HuH-7.5 (cell line): ENCODE data around the gene ST7.

Experiments used
- DNase-seq: peaks from one replicate; pipeline ENCODE4 v3.0.0; 2011; ENCODE audit warnings: low spot score

The ST7 gene

DNA sequence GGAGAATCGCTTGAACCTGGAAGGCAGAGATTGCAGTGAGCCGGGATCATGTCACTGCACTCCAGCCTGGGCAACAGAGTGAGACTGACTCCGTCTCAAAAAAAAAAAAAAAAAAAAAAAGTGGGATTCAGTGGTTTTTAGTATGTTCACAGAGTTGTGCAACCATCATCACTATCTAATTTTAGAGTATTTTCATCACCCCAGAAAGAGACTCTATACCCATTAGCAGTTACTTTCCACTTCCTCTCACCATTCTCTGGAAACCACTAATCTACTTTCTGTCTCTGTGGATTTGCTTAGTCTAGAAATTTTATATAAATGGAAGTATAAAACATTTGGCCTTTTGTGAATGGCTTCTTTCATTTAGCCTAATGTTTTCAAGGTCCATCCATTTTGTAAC is 113.4 kb downstream of the ST7 start:
- DNase-seq: no peak

DNA sequence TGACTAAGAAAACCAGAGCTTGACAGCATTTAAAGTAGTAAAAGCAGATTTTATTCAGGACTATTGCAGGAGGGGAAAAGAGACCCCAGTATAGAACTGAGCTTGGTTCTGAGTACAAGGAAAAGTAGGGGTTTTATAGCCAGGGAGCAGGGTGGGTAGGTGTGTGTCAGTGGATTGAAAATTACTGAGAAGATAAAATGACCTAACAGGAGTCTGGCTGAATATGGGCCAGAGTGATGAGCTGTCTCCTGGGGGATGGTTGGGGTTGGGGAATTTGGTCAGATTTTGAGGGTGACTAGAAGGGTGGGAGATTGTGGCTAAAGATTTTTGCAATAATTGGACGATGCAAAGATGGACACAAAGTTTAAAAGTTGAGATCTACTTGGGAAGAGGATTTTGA is 114.0 kb downstream of the ST7 start:
- no peak for DNase-seq

DNA sequence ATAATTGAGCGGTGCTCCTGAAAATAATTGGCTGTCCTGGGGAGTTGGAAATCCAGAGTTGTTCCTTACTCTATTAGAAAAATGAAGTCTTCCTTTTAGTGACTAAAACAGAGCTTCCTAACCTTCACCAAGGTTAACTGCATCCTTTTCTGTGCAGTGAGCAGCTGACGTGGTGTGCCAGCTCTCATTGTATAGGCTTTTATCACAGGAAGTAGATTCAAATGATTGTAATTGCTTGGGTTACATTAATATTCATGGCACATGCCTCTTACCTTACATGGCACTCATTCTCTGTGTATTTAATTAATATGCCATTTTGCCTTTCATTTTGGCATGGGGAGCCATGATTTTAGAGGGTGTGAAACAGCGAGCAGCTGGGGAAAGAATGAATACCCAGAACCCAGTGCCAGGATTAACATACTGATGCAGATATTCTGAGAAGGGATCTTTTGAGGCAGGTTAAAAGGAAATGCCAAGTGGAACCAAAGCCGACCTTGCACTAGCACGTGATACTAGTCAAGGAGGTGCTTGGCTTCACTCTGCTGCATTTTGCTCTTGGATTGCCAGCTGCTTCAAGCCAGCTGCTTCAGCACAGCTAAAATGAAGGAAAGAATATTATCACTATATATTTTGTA is 115.3 kb downstream of the ST7 start:
- DNase-seq: no peak

DNA sequence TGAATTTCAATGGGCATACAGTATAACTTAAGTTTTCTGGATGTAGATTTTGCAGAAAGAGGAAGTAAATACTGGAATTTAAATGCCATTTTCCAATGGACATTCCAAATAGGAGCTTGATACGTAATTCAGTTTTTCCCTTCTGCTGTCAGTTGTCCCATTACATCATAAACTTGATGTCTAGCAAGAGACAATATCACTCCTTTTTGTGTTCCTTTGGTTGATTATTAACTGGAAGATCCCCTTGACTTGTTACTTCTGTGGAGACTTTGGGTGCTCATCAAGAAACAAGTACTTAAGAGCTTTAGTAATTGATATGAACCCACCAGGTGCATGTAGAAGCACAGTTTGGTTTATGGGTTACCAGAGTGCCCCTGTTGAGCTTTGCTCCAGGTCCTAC is 116.1 kb downstream of the ST7 start:
- DNase-seq: no peak

DNA sequence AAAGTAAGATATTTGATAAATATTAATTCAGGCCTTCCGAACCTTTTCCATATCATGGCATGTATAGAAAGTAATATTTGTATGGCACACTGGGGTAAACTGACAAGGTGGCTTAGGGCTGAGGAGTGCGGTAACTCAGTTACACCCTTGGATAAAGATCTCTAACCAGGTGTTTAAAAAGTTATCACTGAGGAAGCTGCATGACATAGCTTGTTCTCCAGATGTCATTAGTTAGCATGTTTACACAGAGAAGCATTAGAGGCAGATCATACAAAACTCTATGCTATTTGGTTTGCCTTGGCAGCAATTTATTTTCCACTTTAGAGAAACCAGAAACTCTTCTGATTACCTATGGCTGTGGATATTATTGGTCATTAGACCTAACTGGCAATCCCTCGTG is 118.2 kb downstream of the ST7 start:
- no peak for DNase-seq

DNA sequence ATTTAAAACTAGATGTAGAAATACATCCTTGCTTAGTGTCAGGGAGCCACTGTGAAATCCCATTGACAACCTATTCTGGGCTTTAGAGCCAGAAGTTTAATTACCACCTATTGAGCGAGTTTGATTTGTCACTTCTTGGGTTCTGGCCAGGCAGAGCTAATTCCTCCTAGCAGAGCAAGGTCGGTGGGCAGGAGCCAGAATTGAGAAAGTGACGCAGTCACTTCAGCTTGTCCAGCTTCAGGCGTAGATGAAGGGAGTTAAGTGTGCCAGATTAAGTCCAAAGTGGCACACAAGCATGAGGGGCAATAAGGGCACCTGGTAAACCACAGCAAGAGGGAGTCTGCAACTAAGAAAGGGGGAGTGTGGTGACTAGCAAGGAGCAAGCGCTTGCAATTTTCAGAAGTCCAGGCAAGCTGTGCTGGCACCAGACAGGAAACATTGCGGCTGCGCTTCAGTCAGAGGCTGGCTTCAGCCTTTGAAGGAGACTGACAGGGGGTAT is 119.4 kb downstream of the ST7 start:
- no peak for DNase-seq

DNA sequence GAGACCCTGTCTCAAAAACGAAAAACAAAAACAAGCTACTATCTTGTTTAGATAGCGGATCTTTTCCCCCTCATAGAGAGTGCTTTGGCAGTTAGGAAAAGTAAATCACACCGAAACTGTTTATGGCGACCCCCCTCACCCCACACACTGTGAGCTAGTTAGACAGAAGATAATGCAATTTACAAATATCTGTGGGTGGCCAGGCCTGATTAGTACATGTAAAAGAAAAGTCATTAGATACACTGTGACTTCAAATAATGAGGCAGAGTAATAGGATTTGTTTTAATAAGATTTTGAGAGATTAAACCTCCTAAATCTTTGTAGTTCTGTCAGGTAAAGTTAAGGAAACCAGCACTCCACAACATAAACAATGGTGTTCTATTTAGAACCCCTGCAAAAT is 121.1 kb downstream of the ST7 start:
- DNase-seq: no peak

DNA sequence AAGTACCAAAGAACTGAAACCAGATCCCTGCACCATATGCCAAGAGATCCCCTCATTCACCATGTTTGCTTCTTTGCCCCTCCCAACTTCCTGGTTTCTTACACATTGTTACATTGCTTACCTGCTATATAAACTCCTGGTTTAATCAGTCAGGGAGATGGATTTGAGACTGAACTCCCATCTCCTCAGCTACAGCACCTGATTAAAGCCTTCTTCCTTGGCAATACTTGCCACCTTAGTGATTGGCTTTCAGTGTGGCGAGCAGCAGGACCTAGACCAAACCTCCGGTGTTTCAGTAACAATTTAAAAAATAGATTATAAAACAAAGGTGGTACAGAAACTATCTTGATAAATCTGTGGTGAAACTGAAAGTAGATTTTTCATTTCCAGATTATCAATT is 122.6 kb downstream of the ST7 start:
- no peak for DNase-seq

DNA sequence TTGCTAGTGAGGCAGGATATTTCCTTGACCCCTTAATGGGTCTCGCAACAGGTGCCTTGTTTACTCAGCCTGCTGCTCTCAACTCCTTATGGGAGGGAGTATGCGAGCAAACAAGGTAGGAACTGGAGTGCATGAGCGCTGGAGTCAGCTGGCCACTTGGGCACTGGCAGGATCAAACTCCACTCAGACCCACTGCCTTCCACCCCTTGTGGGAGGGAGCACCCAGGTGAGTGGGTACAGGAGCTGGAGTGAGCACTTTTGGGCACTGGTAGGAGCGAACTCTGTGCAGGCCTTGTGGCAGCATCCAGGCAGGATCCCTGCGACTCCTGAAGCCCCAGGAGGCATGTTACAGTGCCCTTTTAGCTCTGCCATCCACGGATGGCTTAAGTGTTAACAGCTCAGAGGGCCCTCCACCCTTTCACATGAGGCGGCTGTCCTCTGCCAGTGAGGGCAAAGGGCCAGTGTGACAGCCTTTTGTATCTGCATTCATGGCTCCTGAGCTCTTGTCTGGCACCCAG is 123.2 kb downstream of the ST7 start:
- DNase-seq: no peak

DNA sequence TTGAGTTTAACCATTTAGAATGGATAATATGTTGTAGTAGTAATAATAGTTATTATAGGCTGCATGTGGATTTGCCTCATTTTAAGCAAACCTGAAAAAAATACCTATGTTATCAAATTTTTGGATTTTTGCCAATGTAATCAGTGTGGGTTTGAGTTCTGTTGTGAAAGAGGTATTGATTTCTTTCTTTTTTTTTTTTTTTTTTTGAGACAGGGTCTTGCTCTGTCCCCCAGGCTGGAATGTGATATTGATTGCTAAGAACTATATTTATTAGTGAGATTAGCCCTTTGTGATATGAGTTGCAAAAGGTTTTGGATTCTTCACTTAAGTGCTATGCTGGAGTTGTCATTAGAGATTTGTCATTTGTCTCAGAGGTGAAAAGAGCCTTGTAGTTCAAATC is 124.4 kb downstream of the ST7 start:
- DNase-seq: peak; percentile 18

DNA sequence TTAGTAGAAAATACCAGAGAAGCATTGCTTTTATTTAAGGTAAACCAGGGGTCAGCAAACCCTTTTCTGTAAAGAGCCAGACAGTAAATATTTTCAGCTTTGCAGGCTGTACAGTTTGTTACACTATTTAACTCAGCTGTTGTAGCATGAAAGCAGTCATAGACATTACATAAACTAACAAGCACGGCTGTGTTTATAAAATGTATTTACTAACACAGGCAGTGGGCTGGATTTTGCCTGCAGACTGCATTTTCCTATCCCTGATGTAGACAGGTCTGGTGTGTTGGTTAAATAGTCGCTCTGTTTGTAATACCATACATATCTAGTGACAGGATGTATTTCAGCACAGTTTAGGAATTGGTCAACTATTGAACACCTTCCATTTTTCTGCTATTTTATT is 129.3 kb downstream of the ST7 start:
- DNase-seq: no peak

DNA sequence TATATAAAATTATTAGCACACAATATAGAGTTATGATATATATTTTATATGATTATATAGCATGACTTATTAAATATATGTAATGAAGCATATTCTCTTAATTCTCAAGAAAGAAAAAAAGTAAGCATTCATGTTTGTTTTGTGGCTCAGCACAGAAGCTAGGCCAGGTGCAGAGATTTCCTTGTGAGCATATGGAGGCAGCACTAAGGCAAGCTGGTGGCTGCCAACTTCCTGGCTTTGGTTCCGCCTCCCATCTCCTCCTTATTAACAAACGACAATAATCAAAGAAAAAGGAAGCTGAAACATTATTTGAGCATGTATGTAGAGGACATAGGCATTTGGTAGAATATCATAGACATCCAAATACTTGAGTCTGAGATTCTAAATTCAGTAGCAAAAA is 130.3 kb downstream of the ST7 start:
- no peak for DNase-seq

DNA sequence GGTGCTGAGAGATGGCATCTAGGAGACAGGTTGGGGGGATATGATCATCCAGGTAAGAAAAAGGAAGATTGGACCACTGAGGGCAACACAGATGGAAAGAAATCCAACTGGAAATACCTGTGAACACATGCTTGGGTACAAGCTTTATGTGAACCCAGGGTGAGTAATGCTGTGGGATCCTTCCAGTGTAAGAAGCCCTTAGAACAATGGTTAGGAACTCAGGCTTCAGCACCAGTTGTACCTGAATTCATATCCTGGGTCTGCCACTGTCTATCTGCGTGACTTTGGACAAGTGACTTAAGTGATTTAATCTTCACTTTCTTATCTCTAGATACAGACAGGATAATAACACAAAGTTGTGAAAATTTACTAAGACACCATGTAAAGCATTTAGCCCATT is 131.0 kb downstream of the ST7 start:
- no peak for DNase-seq

DNA sequence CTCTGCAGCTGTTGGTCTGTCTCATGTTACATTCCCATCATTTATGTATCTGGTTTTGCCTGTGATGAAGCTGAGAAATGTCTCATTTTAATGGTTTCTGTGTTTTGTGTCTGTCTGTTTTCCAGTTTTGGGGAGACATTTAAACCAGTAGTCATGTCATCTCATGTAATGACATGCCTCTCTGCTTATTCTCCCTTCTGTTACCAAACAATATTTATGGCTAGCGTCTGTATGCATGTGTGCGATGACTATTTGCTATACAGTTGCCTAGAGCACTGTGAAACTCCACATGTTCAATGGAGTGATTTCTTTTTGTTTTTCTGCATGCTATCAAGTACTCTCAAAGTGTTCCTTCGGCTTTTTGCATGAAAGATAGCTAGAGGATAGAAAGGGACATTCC is 132.0 kb downstream of the ST7 start:
- DNase-seq: no peak

DNA sequence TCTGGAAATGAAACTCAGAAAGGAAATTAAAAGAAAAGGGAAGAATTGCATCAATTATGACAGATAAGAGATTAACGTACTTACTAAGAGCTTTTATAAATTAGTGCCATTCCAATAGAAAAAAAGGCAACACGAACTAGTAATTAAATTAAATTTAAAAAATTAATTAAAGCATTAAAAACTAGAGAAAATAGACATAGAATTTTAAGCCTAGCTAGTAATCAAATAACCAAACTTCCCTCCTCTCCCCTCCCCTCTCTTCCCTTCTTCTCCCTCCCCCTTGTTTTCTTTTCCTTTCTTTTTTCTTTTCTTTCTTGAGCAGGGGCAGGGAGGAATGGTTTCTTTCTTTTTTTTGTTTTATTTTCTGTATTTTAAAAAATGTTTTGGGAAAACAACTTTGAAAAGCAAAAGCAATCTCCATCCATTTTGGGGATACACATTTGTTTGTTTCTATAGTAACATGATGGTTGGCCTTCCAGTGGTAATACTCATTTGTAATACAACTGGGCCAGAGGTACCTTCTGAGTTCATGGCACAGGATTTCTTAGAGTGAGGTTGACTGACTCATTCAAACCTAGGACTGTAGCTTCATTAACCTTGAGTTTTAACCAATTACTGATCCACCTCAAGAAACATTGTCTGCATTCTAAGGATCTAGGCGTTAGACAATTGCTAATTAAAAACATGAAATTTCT is 132.6 kb downstream of the ST7 start:
- DNase-seq: no peak

DNA sequence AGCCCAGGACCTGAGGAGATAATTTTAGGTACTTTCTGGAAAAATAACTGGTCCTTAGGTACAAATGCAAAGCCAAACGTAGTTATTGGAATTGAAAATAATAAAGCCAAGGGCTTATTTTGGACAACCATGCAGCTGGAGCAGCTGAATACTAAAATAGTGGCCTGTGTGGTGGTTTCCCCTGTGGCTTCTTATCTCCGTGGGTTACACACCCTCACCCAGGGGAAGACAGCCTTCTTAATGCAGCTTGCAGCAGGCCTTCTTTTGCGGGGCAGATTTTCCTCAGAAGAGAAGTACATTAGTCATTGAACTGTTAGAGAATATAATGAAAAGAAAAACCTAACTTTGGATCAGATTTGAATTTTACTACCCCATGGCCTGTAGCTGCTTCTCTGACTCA is 133.5 kb downstream of the ST7 start:
- no peak for DNase-seq

DNA sequence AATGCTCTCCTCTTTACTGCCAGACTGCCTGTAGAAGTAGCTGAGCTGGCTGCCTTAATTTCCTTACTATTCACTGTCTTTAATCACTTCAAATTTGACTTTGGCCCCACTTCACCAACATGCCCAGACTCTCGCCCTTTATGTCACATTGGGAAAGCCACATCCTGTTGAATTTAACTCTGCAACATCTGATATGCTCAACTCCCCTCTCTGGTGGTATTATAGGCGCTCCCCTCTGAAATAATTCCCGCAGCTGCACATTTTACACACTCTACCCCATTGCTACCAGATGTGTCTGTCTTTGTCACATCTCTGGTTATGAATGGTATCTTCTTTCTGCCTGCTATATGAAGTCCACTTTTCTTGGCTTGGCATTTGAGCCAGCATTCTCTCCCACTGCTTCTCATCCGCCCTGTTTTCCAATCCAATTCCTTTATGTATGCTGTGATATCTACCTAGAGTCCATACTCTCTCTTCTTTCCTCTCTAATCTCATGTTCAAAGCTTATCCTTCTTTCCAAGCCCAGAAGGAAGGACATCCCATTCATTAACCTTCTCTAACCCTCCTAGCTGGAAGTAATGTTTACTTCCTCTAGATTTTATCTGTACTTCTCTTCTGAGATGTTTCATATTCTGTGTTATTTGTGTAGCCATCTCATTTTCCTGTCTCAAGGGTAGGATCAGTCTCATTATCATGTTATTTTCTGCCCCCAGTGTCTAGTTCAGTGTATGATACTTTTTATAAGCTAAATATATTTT is 134.5 kb downstream of the ST7 start:
- no peak for DNase-seq

DNA sequence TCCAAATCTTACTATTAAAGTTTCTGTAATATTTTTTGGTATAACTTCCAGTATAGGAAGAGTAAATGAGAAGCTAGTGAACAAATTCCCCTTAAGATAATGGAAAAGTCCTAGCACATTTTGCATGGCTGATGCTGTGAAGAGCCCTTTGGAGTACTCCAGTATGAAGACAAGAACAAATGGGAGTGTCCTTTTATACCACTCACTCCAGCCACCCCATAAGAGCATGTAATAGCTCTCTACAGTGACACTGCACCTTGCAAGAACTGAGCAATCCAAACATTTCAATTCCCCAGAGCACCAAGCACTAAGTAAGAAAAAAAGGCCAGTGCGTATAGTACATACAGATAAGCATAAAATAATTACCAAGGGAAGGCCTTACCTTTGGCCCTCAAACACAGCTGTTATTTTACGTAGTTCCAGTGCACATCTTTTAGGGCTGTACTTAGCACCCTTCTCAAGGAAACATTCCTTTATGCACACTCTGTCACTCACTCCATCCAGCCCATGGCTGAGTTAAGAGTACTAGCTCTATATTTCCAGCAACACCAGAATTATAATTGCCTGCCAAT is 135.4 kb downstream of the ST7 start:
- no peak for DNase-seq

DNA sequence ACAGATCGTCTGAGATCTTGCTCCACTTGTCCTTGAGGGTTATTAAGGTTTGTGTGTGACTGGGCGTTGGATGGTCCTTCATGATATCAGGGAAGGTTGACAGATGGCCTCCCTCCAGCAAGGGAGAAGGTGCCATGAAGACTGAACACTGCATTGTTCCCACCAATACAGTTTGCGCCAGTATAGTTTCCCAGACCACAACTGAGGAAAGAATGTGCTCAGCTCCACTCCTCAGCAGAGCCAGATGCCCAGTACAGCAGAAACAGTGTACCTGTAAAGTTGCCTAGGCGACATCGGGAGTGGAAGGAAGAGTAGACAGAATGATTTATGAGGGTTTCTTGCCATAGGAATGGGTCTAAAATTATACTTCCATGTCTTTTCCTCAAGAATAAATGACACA is 137.5 kb downstream of the ST7 start:
- no peak for DNase-seq

DNA sequence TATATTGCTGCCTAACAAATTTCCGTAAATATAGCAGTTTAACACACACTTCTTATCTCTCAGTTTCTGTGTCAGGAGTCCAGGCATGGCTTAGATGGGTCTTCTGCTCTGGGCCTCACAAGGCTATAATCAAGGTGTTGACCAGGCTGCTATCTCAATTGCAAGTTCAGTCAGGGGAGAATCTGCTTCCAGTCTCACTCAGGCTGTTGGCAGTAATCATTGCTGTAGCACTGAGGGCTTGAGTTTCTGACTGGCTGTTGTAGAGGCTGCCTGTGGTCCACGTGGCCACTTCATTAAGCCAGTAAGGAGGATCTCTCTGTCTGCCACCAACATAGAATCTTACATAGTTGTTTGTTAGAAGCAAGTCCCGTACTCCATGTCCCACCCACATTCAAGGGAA is 138.4 kb downstream of the ST7 start:
- no peak for DNase-seq

DNA sequence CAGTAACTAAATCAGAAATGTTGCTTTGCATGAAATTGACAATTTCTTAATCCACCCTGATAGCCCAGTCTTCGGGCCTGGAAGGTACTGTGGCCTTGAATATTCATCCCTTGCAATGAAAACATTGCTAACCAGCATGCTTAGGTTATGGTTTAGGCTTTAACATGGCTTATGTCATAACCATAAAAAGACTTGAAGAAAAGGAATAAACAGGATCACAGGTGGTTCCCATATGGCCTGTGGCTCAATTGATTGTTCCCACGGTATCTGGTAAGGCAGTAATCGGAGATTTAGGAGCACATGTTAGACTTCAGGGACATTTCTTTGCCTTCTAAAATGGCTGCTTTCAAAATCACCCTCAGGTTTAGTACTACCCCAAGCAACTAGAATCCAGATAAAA is 139.5 kb downstream of the ST7 start:
- no peak for DNase-seq

DNA sequence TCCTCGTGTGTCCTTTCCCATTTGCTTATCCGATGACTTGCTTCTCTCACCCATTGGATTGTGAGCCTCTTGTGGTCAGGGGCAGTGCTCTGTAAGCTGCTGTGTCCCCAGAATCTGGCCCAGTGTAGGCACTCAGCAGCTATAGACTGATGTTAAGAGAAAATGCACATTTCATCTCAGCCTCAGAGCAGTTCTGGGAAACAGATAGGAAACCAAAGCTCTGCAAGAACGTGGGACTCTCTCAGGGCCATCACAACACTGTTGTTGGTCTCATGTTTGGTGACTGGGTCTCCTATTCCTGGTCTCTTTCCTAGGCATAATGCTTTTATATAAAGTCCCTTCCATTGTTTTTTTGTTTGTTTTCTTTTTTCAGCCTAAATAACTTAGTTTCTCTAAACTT is 141.2 kb downstream of the ST7 start:
- no peak for DNase-seq

DNA sequence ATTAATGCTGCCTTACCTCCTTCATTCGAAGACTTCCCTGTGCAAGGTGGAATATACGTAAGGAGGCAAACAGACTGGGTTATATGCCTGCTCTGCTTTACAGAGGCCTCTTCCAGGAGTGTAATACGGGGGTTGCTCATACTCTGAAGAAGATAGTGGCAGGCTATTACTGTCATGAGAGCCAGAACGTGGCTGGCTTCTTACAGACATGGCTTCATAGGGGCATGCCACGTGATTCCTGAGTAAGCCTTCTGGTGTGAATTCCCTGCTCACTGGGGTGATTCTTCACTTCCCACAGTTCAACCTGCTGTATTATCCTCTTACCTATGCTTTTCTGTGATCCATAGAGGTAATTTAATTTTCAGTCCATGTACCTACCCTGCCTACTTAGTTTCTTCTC is 141.8 kb downstream of the ST7 start:
- no peak for DNase-seq
